Adrenal gland (tissue), 5 donors: ENCODE data around the gene GLIPR1L2.

ENCODE experiments used
- POLR2A ChIP-seq, 2 donors: fragments of 450-650 bp; IDR thresholded peaks; one replicate each; pipeline ENCODE4 v1.6.1; 2017; ENCODE audit warnings: antibody characterized with exemption in 2 of 2, mild to moderate bottlenecking in 2 of 2, moderate library complexity in 1 of 2
- TF ChIP-seq, protein P1 (sequence below), 6 experiments: fragments of 450-650 bp in 4 of 6; fragments of 200-600 bp in 2 of 6; sonication (generic) in 1 of 6; IDR thresholded peaks; 1 replicate in 5 of 6; 2 replicates in 1 of 6; pipeline versions ENCODE4 v1.5.1 to v1.8.0; 2016 to 2021; ENCODE audit warnings: antibody characterized with exemption in 6 of 6, mild to moderate bottlenecking in 2 of 6, moderate library complexity in 1 of 6
- donor health status: DM: no; HTN: no; CAD: no.

DNA sequence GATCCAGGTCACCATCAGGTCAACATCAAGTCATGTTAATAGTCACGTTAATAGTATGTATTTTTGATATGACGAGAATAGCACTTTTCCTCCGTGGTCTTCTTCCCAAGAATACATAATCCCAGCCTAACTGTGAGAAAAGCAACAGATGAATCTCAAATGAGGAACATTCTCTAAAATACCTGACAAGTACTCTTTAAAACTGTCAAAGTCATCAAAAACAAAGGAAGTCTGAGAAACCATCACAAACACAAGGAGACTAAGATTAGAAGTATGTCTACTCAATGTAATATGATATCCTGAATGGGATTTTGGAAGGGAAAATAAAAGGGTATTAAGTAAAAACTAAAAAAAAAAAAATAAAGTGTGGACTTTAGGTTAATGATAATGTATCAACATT is 52.8 kb downstream of the GLIPR1L2 start:
- TF ChIP-seq, protein P1, sequence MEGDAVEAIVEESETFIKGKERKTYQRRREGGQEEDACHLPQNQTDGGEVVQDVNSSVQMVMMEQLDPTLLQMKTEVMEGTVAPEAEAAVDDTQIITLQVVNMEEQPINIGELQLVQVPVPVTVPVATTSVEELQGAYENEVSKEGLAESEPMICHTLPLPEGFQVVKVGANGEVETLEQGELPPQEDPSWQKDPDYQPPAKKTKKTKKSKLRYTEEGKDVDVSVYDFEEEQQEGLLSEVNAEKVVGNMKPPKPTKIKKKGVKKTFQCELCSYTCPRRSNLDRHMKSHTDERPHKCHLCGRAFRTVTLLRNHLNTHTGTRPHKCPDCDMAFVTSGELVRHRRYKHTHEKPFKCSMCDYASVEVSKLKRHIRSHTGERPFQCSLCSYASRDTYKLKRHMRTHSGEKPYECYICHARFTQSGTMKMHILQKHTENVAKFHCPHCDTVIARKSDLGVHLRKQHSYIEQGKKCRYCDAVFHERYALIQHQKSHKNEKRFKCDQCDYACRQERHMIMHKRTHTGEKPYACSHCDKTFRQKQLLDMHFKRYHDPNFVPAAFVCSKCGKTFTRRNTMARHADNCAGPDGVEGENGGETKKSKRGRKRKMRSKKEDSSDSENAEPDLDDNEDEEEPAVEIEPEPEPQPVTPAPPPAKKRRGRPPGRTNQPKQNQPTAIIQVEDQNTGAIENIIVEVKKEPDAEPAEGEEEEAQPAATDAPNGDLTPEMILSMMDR (IDR thresholded peaks at IDR 0.05), result no peak
- TF ChIP-seq POLR2A (IDR thresholded peaks at IDR 0.05), result no peak
